Hepatocyte (in vitro differentiated cells): ENCODE measurements around the gene LRRC32.

Source experiments
- CTCF ChIP-seq: fragments of 200-600 bp; sonication (generic); IDR thresholded peaks from 2 replicates; pipeline ENCODE4 v1.5.1; 2016; ENCODE audit warnings: antibody characterized with exemption, mild to moderate bottlenecking; ENCODE audit not compliant: poor library complexity
- EZH2 ChIP-seq: fragments of 200-600 bp; sonication (generic); IDR thresholded peaks from 2 replicates; pipeline ENCODE4 v1.6.1; 2016; ENCODE audit warnings: antibody characterized with exemption, mild to moderate bottlenecking, borderline replicate concordance

GRCh38 chr11:76642341-76642740 lies 28.2 kb downstream of the LRRC32 start:
- TF ChIP-seq CTCF (no peak), EZH2 (no peak)
